ENCODE data around the gene BSDC1.
"Not testable (repeated sequence)": the region's sequence is repeated elsewhere in the genome, so short reads cannot be mapped to it uniquely, and the experiment has no call there.

The BSDC1 gene

DNA sequence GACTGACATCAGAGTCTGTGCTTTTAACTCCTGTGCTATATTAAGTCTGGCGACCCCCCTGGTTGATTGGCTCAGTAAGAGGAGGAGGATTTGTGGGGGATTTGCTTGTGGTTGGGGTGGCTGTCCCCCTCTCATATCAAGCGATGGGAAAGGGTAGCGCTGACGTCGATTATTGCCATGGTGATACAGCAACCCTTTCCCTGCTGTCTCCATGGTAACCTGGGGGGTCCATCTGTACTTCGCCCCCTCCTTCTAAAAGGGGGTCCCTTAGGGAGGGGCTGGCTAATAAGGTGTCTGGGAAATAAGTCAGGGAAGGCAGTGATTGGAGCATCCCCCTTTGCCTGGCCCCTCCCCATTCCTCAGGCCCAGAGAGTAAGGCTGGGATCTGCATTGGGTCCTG is 36.6 kb downstream of the BSDC1 start:
- Histone ChIP-seq H3K36me3 (ENCODE audit: insufficient read depth, low read length) (peaks cover 11% of the 10 kb centered on the region), H4K20me1 (ENCODE audit: insufficient read depth, low read length) (no peaks in the 10 kb centered on the region; the same call in 1 of the 2 replicates), H3K9me3 (ENCODE audit: insufficient read depth, low read length, severe bottlenecking) (no peaks in the 10 kb centered on the region), H3K4me3 (ENCODE audit: low read depth in 1 of 2, low read length in 2 of 2) (no peak overlapping the region), H3K4me1 (ENCODE audit: insufficient read depth, low read length) (no peaks in the 10 kb centered on the region), H3K4me2 (ENCODE audit: insufficient read depth, low read length) (no peak overlapping the region), H3K27me3 (ENCODE audit: insufficient read depth, low read length, poor library complexity) (no peaks in the 10 kb centered on the region), H3K79me2 (ENCODE audit: insufficient read depth, low read length) (no peaks in the 10 kb centered on the region), H3K9ac (ENCODE audit: low read depth, low read length) (no peak overlapping the region), H3K27ac (ENCODE audit: low read length) (no peak overlapping the region), H2AFZ (ENCODE audit: low read depth, low read length) (no peak overlapping the region)
- TF ChIP-seq EZH2 (IDR thresholded peaks at IDR 0.05; ENCODE audit: borderline replicate concordance, low read depth, low read length, severe bottlenecking) = no peak
- TF ChIP-seq, protein P1, sequence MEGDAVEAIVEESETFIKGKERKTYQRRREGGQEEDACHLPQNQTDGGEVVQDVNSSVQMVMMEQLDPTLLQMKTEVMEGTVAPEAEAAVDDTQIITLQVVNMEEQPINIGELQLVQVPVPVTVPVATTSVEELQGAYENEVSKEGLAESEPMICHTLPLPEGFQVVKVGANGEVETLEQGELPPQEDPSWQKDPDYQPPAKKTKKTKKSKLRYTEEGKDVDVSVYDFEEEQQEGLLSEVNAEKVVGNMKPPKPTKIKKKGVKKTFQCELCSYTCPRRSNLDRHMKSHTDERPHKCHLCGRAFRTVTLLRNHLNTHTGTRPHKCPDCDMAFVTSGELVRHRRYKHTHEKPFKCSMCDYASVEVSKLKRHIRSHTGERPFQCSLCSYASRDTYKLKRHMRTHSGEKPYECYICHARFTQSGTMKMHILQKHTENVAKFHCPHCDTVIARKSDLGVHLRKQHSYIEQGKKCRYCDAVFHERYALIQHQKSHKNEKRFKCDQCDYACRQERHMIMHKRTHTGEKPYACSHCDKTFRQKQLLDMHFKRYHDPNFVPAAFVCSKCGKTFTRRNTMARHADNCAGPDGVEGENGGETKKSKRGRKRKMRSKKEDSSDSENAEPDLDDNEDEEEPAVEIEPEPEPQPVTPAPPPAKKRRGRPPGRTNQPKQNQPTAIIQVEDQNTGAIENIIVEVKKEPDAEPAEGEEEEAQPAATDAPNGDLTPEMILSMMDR (IDR thresholded peaks at IDR 0.05; ENCODE audit: borderline replicate concordance, extremely low read depth, low read length, poor library complexity, severe bottlenecking) = no peak
- DNase-seq = no peak
- ATAC-seq (ENCODE audit: insufficient read depth, low read depth) = no peak

DNA sequence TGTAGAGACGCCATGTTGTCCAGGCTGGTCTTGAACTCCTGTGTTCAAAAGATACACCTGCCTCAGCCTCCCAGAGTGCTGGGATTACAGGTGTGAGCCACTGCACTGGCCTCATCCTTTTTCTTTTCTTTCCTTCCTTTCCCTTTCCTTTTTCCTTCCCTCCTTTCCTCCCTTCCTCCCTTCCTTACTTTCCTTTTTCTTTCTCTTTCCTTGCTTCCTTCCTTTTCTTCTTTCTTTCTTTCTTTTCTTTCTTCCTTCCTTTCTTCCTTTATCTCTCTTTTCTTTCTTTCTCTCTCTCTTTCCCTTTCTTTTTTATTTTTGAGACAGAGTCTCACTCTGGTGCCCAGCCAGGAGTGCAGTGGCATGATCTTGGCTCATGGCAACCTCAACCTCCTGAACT is 37.8 kb downstream of the BSDC1 start:
- H3K36me3 ChIP-seq (ENCODE audit: insufficient read depth, low read length) = peaks cover 8% of the 10 kb centered on the region
- H4K20me1 ChIP-seq (ENCODE audit: insufficient read depth, low read length) = no peaks in the 10 kb centered on the region; the same call in 1 of the 2 replicates
- DNase-seq = no peak
- no peak for TF ChIP-seq EZH2 (IDR thresholded peaks at IDR 0.05; ENCODE audit: borderline replicate concordance, low read depth, low read length, severe bottlenecking)
- TF ChIP-seq, protein P1 (IDR thresholded peaks at IDR 0.05; ENCODE audit: borderline replicate concordance, extremely low read depth, low read length, poor library complexity, severe bottlenecking) = no peak
- no peak overlapping the region for H2AFZ ChIP-seq (ENCODE audit: low read depth, low read length)
- H3K9ac ChIP-seq (ENCODE audit: low read depth, low read length) = no peak overlapping the region
- no peak overlapping the region for H3K27ac ChIP-seq (ENCODE audit: low read length)
- peaks cover 10% of the 10 kb centered on the region for H3K4me1 ChIP-seq (ENCODE audit: insufficient read depth, low read length)
- H3K79me2 ChIP-seq (ENCODE audit: insufficient read depth, low read length) = no peaks in the 10 kb centered on the region
- H3K27me3 ChIP-seq (ENCODE audit: insufficient read depth, low read length, poor library complexity) = no peaks in the 10 kb centered on the region
- no peak overlapping the region for H3K4me3 ChIP-seq (ENCODE audit: low read depth in 1 of 2, low read length in 2 of 2)
- ATAC-seq (ENCODE audit: insufficient read depth, low read depth) = no peak
- no peak overlapping the region for H3K4me2 ChIP-seq (ENCODE audit: insufficient read depth, low read length)
- no peaks in the 10 kb centered on the region for H3K9me3 ChIP-seq (ENCODE audit: insufficient read depth, low read length, severe bottlenecking)

DNA sequence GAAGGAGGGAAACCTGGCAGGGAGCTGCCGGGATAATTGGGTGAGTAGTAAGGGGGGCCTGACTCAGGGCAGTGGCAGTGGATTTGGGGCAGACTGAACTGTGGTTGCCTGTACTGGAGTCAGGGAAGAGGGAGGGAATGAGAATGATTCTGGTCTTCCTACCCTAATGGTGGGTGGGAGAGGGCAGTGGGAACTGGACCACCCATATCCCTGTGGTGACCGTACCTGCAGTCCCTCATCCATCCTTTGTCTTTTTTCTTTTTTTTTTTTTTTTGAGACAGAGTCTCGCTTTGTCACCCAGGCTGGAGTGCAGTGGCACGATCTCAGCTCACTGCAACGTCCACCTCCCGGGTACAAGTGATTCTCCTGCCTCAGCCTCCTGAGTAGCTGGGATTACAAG is 38.5 kb downstream of the BSDC1 start:
- not testable (repeated sequence) for H3K27me3 ChIP-seq (ENCODE audit: insufficient read depth, low read length, poor library complexity); H3K4me2 ChIP-seq (ENCODE audit: insufficient read depth, low read length); DNase-seq; H3K9ac ChIP-seq (ENCODE audit: low read depth, low read length); H4K20me1 ChIP-seq (ENCODE audit: insufficient read depth, low read length); H3K4me3 ChIP-seq (ENCODE audit: low read depth in 1 of 2, low read length in 2 of 2); H3K9me3 ChIP-seq (ENCODE audit: insufficient read depth, low read length, severe bottlenecking); H2AFZ ChIP-seq (ENCODE audit: low read depth, low read length); H3K79me2 ChIP-seq (ENCODE audit: insufficient read depth, low read length); ATAC-seq (ENCODE audit: insufficient read depth, low read depth); H3K27ac ChIP-seq (ENCODE audit: low read length); H3K36me3 ChIP-seq (ENCODE audit: insufficient read depth, low read length)
- H3K4me1 ChIP-seq (ENCODE audit: insufficient read depth, low read length) = peaks cover 13% of the 10 kb centered on the region

DNA sequence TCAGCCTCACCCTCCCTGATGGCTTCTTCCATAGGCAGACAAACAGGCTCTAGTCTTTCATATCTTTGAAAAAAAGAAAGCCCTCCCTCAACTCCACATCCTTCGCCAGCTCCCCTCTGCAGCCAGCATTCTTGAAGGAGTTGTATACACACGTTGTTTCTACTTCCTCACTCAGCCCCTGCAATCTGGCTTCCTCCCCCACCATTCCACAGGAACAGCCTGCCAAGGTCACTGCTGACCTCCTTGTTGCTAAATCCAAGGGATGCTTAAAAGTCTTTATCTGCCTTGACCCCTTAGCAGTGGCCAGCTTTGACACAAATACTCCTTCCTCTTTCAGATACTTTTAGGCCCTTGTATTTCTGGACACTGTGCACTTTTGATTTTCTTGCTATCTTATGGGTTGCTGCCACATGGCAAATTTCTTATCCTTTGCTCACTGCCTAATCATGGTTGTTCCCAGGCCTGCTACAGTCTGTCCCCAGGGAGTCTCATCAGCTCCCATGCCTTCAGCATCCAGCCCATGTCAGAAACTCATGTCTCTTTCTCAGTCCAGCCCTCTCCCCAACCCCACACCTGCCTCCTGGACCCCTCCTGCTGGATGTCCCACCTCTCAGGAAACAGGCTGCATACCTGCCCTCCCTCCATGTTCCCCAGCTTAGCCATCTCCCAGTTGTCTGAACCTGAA is 40.2 kb downstream of the BSDC1 start:
- Histone ChIP-seq H3K27me3 (ENCODE audit: insufficient read depth, low read length, poor library complexity) (no peaks in the 10 kb centered on the region), H3K36me3 (ENCODE audit: insufficient read depth, low read length) (no peaks in the 10 kb centered on the region), H2AFZ (ENCODE audit: low read depth, low read length) (no peak overlapping the region), H3K79me2 (ENCODE audit: insufficient read depth, low read length) (peaks cover 4% of the 10 kb centered on the region), H3K4me2 (ENCODE audit: insufficient read depth, low read length) (no peak overlapping the region), H3K9me3 (ENCODE audit: insufficient read depth, low read length, severe bottlenecking) (no peaks in the 10 kb centered on the region), H3K27ac (ENCODE audit: low read length) (no peak overlapping the region), H3K4me3 (ENCODE audit: low read depth in 1 of 2, low read length in 2 of 2) (no peak overlapping the region), H3K9ac (ENCODE audit: low read depth, low read length) (no peak overlapping the region), H3K4me1 (ENCODE audit: insufficient read depth, low read length) (peaks cover 20% of the 10 kb centered on the region), H4K20me1 (ENCODE audit: insufficient read depth, low read length) (no peaks in the 10 kb centered on the region)
- ATAC-seq (ENCODE audit: insufficient read depth, low read depth) = no peak
- no peak for DNase-seq
- TF ChIP-seq, protein P1 (IDR thresholded peaks at IDR 0.05; ENCODE audit: borderline replicate concordance, extremely low read depth, low read length, poor library complexity, severe bottlenecking) = no peak

Measured in DND-41 (cell line).